Gastroesophageal sphincter (tissue), 4 donors: ENCODE results near the gene MLLT6. TPM values are rescaled to one million over a fixed set of nuclear protein-coding genes. Genes with fewer than 3 reads are reported as not detected.

Experiments used
- ATAC-seq: fragments of 150-250 bp; one replicate; pipeline ENCODE4 v1.9.1; 2016; ENCODE audit warnings: mild to moderate bottlenecking, moderate library complexity
- H3K27ac ChIP-seq, 4 donors: fragments of 200-600 bp; sonication (generic) in 3 of 4; 1 replicate in 3 of 4; 2 replicates in 1 of 4; pipeline ENCODE4 v1.5.1; 2016 to 2019
- H3K27me3 ChIP-seq: fragments of 200-600 bp; sonication (generic); one replicate; pipeline ENCODE4 v1.5.1; 2019
- H3K36me3 ChIP-seq, 2 donors: fragments of 200-600 bp; sonication (generic); one replicate each; pipeline ENCODE4 v1.5.1; 2019; ENCODE audit warnings: control low read depth in 1 of 2
- H3K4me1 ChIP-seq, 3 donors: fragments of 200-600 bp; sonication (generic); 1 replicate in 2 of 3; 2 replicates in 1 of 3; pipeline ENCODE4 v1.5.1; 2016 to 2019; ENCODE audit warnings: control low read depth in 2 of 3
- H3K4me3 ChIP-seq, 2 donors: fragments of 200-600 bp; sonication (generic); one replicate each; pipeline ENCODE4 v1.5.1; 2019; ENCODE audit warnings: mild to moderate bottlenecking in 1 of 2, moderate library complexity in 1 of 2
- H3K9me3 ChIP-seq, 3 donors: fragments of 200-600 bp; sonication (generic); one replicate each; pipeline ENCODE4 v1.5.1; 2017 to 2019; ENCODE audit warnings: control low read depth in 2 of 3
- CTCF ChIP-seq, 4 experiments: fragments of 200-600 bp in 2 of 4; fragments of 450-650 bp in 2 of 4; sonication (generic) in 1 of 4; IDR thresholded peaks; one replicate each; pipeline ENCODE4 v1.5.1; 2017 to 2019; ENCODE audit warnings: antibody characterized with exemption in 4 of 4, mild to moderate bottlenecking in 2 of 4, moderate library complexity in 2 of 4
- EP300 ChIP-seq: sonication (generic); formaldehyde crosslinking; IDR thresholded peaks from one replicate; pipeline ENCODE4 v1.6.1; 2017; ENCODE audit warnings: antibody characterized with exemption, mild to moderate bottlenecking
- POLR2AphosphoS5 ChIP-seq: sonication (generic); formaldehyde crosslinking; IDR thresholded peaks from one replicate; pipeline ENCODE4 v1.6.1; 2017; ENCODE audit warnings: antibody characterized with exemption
- WGBS, 2 donors: methylation state at CpG; one replicate each; pipeline ENCODE4 v1.1.5; 2018; ENCODE audit warnings: low coverage in 1 of 2; 5-methylcytosine and 5-hydroxymethylcytosine counted together
- small RNA-seq, 4 donors: library from RNA; depleted of rRNA; stranded (forward); fragments of <200 nt; gene quantifications; one replicate each; pipeline ENCODE3, GENCODE V24; 2016
- total RNA-seq, 4 donors: library from RNA; depleted of rRNA; stranded (reverse); fragments of >200 nt; gene quantifications; one replicate each; pipeline ENCODE4 v1.1.0, GENCODE V29; 2016

The MLLT6 gene
- total RNA-seq, 4 donors from 2014 or later = 55.6 to 101 (median 77.9) TPM

DNA sequence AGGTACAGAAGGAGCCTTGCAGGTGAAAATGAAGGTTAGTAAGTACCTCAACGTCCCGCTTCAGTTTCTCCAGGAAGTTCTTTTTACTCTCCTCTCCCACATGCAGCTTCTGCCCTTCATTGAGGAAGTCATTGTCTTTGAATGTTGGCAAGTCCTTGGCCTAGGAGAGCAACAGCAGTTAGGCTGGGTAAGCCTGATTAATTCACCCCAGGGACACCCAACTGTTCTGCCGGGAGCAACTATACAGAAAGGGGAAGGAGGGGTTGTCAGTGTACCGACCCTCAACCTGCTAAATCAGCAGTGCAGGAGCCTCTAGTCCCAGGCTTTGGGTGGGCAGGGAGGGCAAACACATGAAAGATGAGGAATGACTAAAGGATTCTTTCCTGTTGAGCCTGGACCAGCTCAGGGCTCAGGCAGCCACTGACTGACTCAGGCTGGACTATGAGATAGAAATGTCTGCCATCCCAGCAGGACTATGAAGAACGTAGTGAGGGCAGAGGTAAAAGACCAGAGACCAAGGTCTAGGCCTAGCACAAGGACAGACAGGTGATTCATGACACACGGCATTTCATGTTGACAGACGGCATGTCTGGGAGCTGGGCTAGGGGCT is 72.7 kb downstream of the MLLT6 start:
- ATAC-seq = no peak
- no peak overlapping the region for H3K4me3 ChIP-seq
- no peaks in the 10 kb centered on the region for H3K27me3 ChIP-seq
- no peaks in the 10 kb centered on the region for H3K4me1 ChIP-seq
- no peaks in the 10 kb centered on the region for H3K9me3 ChIP-seq
- no peak overlapping the region for H3K27ac ChIP-seq
- TF ChIP-seq POLR2AphosphoS5 (no peak), EP300 (no peak), CTCF (IDR thresholded peaks at IDR 0.05) (no peak)
- H3K36me3 ChIP-seq = peaks cover 0 to 100% of the 10 kb centered on the region in 2 donors
- 72 to 73% methylated on average over 3 to 5 of the region's 7 CpGs for WGBS, 2 donors

Small RNA genes within 50 kb of the gene (small RNA-seq; reads per million reads assigned to genes)
- gene MIR4726 = 0 to 0.55 (median 0.13) reads per million in 4 donors
- 0 to 0.13 (median 0) reads per million in 4 donors for gene MIR4734
- gene RNA5SP440 = 1.6 to 4.6 (median 2.4) reads per million in 4 donors
- 0 reads per million in 4 donors for gene RNU6-866P

Other genes with a start within 250 kb of the MLLT6 start
- 1 to 10 TPM in 2 of 4 donors, under 1 TPM in 2; 0.67 to 2.6 (median 1.5) TPM for gene SRCIN1, start 99.3 kb upstream of the MLLT6 start, total RNA-seq
- gene EPOP, start 30.3 kb upstream of the MLLT6 start, total RNA-seq = 1 to 10 TPM in 3 of 4 donors, under 1 TPM in 1; 0.31 to 3.5 (median 1.5) TPM
- 10 to 100 TPM in 2 of 4 donors, 1 to 10 TPM in 2; 8.5 to 14.9 (median 11.1) TPM for gene CISD3, start 25.1 kb downstream of the MLLT6 start, total RNA-seq
- 10 to 100 TPM in 1 of 4 donors, 1 to 10 TPM in 3; 6.4 to 13.0 (median 9.7) TPM for gene PCGF2, start 43.1 kb downstream of the MLLT6 start, total RNA-seq
- gene PSMB3, start 47.5 kb downstream of the MLLT6 start, total RNA-seq = 100 to 1,000 TPM; 107 to 123 (median 117) TPM
- 10 to 100 TPM; 43.9 to 80.3 (median 62.1) TPM for gene PIP4K2B, start 94.3 kb downstream of the MLLT6 start, total RNA-seq
- gene CWC25, start 120.0 kb downstream of the MLLT6 start, total RNA-seq = 10 to 100 TPM; 13.6 to 35.0 (median 23.3) TPM
- 1,000 to 10,000 TPM in 3 of 4 donors, 100 to 1,000 TPM in 1; 755 to 2,040 (median 1,511) TPM for gene RPL23, start 148.4 kb downstream of the MLLT6 start, total RNA-seq
- 10 to 100 TPM; 33.5 to 88.9 (median 73.6) TPM for gene LASP1, start 164.8 kb downstream of the MLLT6 start, total RNA-seq